Urothelium cell line (cell line): ENCODE results near the gene CCDC181.
A peak's percentile ranks its signal among the peaks of the same experiment; 100 is the strongest.
"Not testable (repeated sequence)": the region's sequence is repeated elsewhere in the genome, so short reads cannot be mapped to it uniquely, and the experiment has no call there.

Experiments
- DNase-seq: peaks from one replicate; pipeline ENCODE4 v3.0.0; 2011; ENCODE audit warnings: low spot score, mixed read lengths
- FAIRE-seq: peaks from 2 replicates; lab custom pipeline; 2011; peaks lifted over from hg19 to GRCh38; lab: Jason Lieb, UNC

Gene CCDC181

DNA sequence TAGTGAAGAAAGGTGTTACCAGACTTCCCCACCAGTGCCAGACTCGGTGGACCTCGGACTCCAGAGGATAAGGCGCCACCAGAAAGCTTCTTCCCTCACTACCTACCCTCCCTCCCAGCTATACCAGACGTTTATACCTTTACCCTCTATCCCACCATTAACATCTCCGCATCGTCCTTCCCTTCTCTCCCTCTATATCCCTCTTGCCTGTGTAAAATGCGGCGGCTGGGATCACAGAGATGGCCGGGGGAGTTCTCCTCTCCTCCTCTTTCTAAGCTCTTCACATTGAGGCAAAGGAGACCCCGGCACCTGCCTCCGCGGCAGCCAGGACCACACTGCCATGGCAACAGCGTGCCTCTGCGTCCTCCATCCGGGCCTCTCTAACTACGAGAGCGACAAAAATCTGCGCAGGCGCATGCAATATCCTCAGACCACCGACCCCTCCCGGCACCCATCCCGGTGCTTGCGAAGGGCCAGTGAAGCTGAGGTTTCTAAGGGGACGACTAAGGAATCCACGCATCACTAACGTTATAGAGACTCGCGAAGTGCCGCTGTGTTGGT is at the start of gene CCDC181:
Gene CCDC181, minus strand, starts transcription at position 394 of the 561 bp plus-strand sequence. CDS start 2,547 bp downstream, outside the sequence.
- FAIRE-seq (no peak), DNase-seq (peak; percentile 92)

GRCh38 chr1:169475806-169476387 is 48.6 kb upstream of the CCDC181 start:
- DNase-seq (no peak), FAIRE-seq (no peak)

DNA sequence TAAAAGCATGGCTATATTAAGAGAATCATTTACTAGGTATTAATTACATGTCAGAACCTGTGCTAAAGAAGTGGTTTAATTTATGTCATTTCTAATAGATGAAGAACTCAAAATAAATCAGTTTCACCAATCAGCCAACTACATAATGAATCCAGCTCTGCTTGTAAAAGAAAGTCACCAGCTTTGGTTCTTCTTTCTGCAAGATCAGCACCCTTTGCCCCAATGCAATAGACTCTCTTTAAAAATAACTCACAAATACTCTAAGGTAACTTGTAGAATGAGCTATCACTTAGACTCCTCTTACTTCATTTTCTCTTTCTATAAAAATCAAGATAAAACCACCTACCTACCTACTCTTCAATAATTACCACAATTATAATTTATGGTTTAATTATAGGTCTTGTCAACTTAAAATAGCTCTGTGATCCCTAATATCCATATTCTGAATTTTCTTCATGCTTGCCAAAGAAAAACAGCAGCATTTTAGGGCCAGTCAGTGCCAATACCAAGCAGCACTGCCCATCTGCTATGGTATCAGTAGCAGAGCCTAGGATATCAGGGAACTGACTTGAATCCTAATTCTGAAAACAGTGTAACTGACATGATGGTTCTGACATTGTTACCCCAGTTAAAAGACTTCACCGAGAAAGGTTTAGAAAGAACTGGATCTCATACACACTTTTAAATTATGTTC is 47.2 kb upstream of the CCDC181 start:
- DNase-seq (no peak), FAIRE-seq (no peak)

DNA sequence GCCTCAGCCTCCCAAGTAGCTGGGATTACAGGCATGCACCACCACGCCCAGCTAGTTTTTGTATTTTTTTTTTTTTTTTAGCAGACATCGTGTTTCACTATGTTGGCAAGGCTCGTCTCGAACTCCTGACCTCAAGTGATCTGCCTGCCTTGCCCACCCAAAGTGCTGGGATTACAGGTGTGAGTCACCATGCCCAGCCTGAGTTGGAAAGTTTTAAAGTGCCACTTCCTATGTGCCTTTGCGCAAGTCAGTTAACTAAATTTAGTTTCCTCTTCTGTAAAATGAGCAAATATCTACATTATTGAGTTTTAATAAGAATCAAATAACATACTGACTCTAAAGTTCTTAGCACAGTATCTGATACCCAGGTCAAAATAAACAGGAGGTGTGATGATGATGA is 46.1 kb upstream of the CCDC181 start:
- DNase-seq: no peak
- FAIRE-seq: no peak

- FAIRE-seq: no peak
- DNase-seq: no peak
These were observed 45.5 kb upstream of the CCDC181 start for GRCh38 chr1:169472738-169473137.

DNA sequence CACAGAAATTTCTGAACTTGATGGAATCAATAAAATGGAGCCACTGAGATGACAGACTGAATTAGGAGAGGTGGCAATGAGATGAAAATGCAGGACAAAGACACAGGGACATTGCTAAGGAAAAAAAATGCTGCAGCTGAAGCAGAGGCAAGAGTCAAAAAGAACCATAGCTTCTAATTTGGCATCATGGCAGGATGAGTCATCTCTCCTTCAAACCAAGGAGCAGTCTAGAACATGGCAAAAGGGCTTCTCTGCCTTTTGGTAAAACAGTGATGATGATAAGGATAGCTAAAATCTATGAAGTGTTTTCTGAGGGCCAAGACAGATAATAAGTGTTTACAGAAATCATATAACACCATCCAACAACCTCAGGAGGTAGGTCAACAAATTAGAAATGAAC is 41.7 kb upstream of the CCDC181 start:
- no peak for FAIRE-seq
- DNase-seq: no peak

GRCh38 chr1:169466259-169467230 is 39.3 kb upstream of the CCDC181 start:
- FAIRE-seq (no peak), DNase-seq (no peak)

GRCh38 chr1:169465281-169465680 is 38.0 kb upstream of the CCDC181 start:
- DNase-seq (no peak), FAIRE-seq (no peak)

GRCh38 chr1:169462385-169462784 is 35.1 kb upstream of the CCDC181 start:
- FAIRE-seq (no peak), DNase-seq (no peak)

GRCh38 chr1:169461390-169462000 is 34.2 kb upstream of the CCDC181 start:
- FAIRE-seq (no peak), DNase-seq (no peak)

- no peak for FAIRE-seq
- no peak for DNase-seq
These were observed 33.0 kb upstream of the CCDC181 start for GRCh38 chr1:169460191-169460833.

GRCh38 chr1:169457443-169457842 is 30.2 kb upstream of the CCDC181 start:
- DNase-seq (no peak), FAIRE-seq (no peak)

DNA sequence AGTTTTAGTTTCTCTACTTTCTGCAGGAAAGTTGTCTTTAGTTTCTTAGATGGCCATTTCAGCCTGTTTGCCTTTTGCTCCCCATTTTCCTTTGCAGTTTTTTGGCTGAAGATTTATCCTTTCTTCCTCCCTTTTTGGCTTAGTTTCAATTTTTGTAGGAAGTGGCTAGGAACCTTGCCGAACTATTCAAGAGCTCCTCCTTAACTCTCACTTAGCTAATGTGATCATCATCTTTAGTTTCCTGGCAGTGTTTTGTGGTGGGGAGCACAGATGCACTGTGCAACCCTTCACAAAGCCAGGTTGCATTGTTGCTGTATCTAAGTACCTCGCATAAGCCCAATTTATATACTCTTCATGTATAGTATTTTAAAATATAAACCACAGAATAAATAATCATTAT is 28.8 kb upstream of the CCDC181 start:
- FAIRE-seq: no peak
- DNase-seq: no peak

DNA sequence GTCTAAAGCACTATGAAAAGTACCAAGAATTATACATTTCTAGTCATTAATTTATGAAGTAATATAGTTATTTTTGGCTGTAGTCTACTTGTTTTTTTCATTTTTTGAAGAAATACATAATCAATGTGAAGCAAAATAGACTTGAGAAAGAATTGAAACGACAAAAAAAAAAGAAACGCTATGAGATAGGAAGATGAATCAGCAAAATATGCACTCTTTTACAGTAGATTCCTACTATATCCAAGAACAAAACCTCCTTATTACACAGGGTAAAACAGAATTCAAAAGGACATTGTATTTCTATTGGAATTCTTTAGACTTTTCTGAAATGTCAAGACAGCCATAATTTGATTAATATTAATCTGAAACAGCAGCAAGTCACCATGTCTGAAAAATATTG is 25.6 kb upstream of the CCDC181 start:
- DNase-seq: no peak
- FAIRE-seq: no peak

GRCh38 chr1:169451218-169451824 is 24.0 kb upstream of the CCDC181 start:
- DNase-seq: no peak
- FAIRE-seq: no peak

DNA sequence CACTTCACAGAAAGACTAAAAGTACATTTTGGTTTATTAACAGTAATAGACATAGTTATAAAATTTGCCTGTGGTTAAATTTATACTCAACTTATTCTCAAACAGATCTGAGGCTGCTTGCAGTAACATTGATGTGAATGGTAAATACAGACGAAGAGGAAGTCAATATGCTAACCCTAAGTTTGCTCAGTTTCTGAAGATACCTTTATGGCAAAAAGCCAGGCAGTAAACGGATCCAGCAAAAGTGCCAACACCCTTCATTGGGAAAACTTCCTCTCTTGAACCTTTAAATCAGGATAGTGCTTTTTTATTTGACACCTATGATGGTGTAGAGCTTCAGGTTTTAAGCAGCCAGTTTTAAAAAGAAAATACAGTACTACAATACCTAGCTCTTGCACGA is 16.6 kb upstream of the CCDC181 start:
- FAIRE-seq: no peak

GRCh38 chr1:169426174-169426705 is 1.0 kb downstream of the CCDC181 start:
- FAIRE-seq (no peak), DNase-seq (no peak)

More for the DNA sequence above, 16.6 kb upstream of the CCDC181 start:
- DNase-seq: no peak

DNA sequence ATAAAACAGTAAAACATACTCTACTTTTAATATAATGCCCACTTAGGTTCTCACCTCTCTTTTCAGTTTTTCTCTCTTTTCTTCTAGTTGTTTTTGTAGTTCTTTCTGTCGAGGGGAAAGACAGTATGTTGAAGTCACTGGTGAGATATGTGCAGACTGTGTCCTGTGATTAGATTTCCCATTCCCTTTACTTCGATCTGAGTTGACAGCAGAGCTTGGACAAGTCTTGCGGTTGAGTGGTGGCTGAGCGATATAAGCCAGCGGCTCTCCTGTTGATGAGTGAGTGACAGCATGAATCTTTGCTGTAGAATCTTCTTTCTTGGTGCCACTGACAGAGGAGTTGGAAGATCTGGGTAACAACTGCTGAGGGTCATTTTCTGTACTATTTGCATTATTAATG is 6.0 kb downstream of the CCDC181 start:
- no peak for FAIRE-seq

GRCh38 chr1:169414952-169415351 is 12.3 kb downstream of the CCDC181 start:
- FAIRE-seq (no peak), DNase-seq (no peak)

More for the DNA sequence above, 6.0 kb downstream of the CCDC181 start:
- no peak for DNase-seq

- not testable (repeated sequence) for FAIRE-seq, DNase-seq
These were observed 18.9 kb downstream of the CCDC181 start for GRCh38 chr1:169408340-169408739.
